Colonic mucosa (tissue), 4 donors: Measurements from ENCODE around the gene ACTL7B. TPM values are rescaled to one million over a fixed set of nuclear protein-coding genes. Genes with fewer than 3 reads are reported as not detected.
"Not testable (repeated sequence)": the region's sequence is repeated elsewhere in the genome, so short reads cannot be mapped to it uniquely, and the experiment has no call there.

Experiments used
- DNase-seq: peaks from one replicate; pipeline ENCODE4 v3.0.0-alpha.2; 2020
- H3K27ac ChIP-seq: fragments of 200-600 bp; one replicate; pipeline ENCODE4 v1.8.0; 2021
- H3K27me3 ChIP-seq: fragments of 200-600 bp; one replicate; pipeline ENCODE4 v1.8.0; 2021
- H3K36me3 ChIP-seq: fragments of 200-600 bp; one replicate; pipeline ENCODE4 v1.8.0; 2021
- H3K4me1 ChIP-seq: fragments of 200-600 bp; one replicate; pipeline ENCODE4 v1.8.0; 2021; ENCODE audit warnings: mild to moderate bottlenecking
- H3K4me3 ChIP-seq: fragments of 200-600 bp; one replicate; pipeline ENCODE4 v1.8.0; 2021
- H3K9ac ChIP-seq, 2 donors: one replicate each; pipeline ENCODE4 v1.7.0; 2013; ENCODE audit warnings: control low read depth in 2 of 2, low read depth in 2 of 2, low read length in 2 of 2
- H3K9me3 ChIP-seq: fragments of 200-600 bp; one replicate; pipeline ENCODE4 v1.8.0; 2021
- intact Hi-C: fragments of 100-400 bp; cut with DNase I; formaldehyde crosslinking; loops from one replicate; pipeline ENCODE4 v1.14.1; 2022
- total RNA-seq, 2 donors: library from RNA; stranded (reverse); fragmentation: NEBNext Ultra II Directional in 1 of 2; extraction: Animal tissue kit (Norgen Biotek cat#: 25700) in 1 of 2; gene quantifications; one replicate each; pipeline ENCODE4 v1.2.1, GENCODE V29; 2021
- TF ChIP-seq, protein P1 (sequence below): fragments of 200-600 bp; IDR thresholded peaks from one replicate; pipeline ENCODE4 v1.8.0; 2022; ENCODE audit warnings: antibody characterized with exemption, mild to moderate bottlenecking
- donor health status: healthy.
- donor health status: DM: no; HTN: no; CAD: no.
- donor health status: DM: no; HTN: no; CAD: no.

Gene ACTL7B, protein sequence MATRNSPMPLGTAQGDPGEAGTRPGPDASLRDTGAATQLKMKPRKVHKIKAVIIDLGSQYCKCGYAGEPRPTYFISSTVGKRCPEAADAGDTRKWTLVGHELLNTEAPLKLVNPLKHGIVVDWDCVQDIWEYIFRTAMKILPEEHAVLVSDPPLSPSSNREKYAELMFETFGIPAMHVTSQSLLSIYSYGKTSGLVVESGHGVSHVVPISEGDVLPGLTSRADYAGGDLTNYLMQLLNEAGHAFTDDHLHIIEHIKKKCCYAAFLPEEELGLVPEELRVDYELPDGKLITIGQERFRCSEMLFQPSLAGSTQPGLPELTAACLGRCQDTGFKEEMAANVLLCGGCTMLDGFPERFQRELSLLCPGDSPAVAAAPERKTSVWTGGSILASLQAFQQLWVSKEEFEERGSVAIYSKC
- total RNA-seq, result not detected

DNA sequence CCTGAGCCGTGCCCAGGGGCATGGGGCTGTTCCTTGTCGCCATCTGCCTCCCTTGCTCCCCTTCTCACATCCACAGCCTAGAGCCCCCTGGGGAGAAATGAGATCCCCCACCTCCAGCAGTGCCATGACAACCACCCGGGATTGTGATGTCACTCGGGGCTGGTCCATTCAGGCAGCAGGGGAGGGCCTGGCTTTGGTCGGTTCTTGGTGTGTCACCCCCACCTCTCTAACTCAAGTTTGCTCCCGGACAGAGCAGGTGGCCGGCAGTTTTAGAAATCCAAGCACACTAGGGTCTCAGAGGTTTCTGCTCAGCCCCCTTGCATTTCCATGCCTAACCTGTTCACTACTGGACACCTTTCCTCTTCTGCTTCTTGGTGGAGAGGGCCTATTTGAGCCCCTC is at the start of gene ACTL7B:
Gene ACTL7B (minus strand): TSS at position 99 of the 400 bp plus-strand sequence. CDS start 56 bp downstream, at position 43.
- Histone ChIP-seq H3K9ac (no peak within 1 kb of the TSS), H3K27me3 (no peaks in the 10 kb centered on the region), H3K4me3 (no peak within 1 kb of the TSS), H3K4me1 (no peaks in the 10 kb centered on the region), H3K27ac (no peak within 1 kb of the TSS), H3K36me3 (no peaks in the 10 kb centered on the region), H3K9me3 (no peaks in the 10 kb centered on the region)
- TF ChIP-seq, protein P1, sequence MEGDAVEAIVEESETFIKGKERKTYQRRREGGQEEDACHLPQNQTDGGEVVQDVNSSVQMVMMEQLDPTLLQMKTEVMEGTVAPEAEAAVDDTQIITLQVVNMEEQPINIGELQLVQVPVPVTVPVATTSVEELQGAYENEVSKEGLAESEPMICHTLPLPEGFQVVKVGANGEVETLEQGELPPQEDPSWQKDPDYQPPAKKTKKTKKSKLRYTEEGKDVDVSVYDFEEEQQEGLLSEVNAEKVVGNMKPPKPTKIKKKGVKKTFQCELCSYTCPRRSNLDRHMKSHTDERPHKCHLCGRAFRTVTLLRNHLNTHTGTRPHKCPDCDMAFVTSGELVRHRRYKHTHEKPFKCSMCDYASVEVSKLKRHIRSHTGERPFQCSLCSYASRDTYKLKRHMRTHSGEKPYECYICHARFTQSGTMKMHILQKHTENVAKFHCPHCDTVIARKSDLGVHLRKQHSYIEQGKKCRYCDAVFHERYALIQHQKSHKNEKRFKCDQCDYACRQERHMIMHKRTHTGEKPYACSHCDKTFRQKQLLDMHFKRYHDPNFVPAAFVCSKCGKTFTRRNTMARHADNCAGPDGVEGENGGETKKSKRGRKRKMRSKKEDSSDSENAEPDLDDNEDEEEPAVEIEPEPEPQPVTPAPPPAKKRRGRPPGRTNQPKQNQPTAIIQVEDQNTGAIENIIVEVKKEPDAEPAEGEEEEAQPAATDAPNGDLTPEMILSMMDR, result no peak
- no peak for DNase-seq
- intact Hi-C loops, result no loop called here

DNA sequence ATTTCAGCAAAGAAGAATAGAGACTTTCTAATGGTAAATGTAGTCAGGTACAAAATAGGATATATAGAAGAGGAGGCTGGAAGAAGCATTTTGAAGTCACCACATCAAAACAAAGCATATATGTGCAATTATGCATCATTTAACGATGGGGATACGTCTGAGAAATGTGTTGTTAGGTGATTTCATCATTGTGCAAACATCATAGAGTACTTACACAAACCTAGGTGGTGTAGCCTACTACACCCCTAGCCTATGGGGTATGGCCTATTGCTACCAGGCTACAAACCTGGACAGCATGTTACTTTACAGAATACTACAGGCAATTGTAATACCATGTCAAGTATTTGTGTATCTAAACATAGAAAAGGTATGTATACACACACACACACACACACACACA is 49.7 kb upstream of the ACTL7B start:
- intact Hi-C loops, result no loop called here
- no peak overlapping the region for H3K4me3 ChIP-seq
- no peaks in the 10 kb centered on the region for H3K4me1 ChIP-seq
- H3K9me3 ChIP-seq, result no peaks in the 10 kb centered on the region
- no peak overlapping the region for H3K9ac ChIP-seq
- no peak overlapping the region for H3K27ac ChIP-seq
- H3K36me3 ChIP-seq, result no peaks in the 10 kb centered on the region
- no peak for DNase-seq
- no peaks in the 10 kb centered on the region for H3K27me3 ChIP-seq
- TF ChIP-seq, protein P1, result no peak

DNA sequence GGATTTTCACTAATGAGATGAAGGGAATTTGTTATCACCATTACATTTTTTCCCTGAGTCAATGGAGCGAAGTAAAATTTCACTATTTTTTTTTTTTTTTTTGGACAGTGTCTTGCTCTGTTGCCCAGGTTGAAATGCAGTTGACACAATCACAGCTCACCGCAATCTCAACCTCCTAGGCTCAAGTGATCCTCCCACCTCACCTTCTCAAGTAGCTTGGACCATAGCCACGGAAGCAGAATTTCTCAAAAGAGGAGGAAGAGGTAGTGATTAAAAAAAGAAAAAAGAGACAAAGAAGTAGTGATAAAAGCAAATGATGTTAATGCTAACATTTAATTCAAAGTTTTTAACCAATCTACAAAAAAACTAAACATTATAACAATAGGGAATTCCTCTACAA is 48.4 kb upstream of the ACTL7B start:
- intact Hi-C loops, result no loop called here
- Histone ChIP-seq H3K36me3 (no peaks in the 10 kb centered on the region), H3K4me3 (no peak overlapping the region), H3K9ac (no peak overlapping the region), H3K27me3 (no peaks in the 10 kb centered on the region), H3K4me1 (no peaks in the 10 kb centered on the region), H3K27ac (no peak overlapping the region), H3K9me3 (no peaks in the 10 kb centered on the region)
- DNase-seq, result no peak
- TF ChIP-seq, protein P1, result no peak

DNA sequence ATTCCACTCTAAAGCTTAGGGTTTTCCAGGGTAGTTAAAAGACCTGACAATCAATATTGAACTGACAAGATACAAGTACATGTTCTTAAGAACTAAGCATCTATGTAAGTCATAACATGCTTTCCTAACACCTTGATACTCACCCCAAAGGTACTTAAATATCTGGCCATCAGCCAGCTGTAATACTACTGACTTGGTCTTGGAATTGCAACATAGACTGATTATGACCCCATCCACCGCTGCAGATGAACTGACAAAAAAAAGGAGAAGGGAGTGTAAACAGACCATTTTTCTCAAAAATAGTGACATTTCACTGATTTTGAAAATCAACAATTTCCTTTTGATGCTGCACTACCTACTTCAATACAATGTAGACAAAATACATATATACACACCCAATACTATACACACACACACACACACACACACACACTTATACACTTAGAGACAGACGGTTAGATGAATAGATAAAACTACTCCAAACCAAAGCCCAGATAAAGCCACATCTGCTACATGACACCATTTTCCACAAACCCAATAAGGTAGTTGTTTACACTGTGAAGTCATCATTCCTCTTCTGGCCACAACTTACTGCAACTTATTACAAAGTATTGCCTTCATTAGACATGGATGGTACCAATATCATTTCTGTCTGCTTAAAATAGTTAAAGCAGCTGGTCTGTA is 47.8 kb upstream of the ACTL7B start:
- Histone ChIP-seq H3K27me3 (no peaks in the 10 kb centered on the region), H3K4me3 (no peak overlapping the region), H3K27ac (no peak overlapping the region), H3K4me1 (no peaks in the 10 kb centered on the region), H3K36me3 (no peaks in the 10 kb centered on the region), H3K9me3 (no peaks in the 10 kb centered on the region), H3K9ac (no peak overlapping the region)
- DNase-seq, result no peak
- TF ChIP-seq, protein P1, result no peak
- intact Hi-C loops, result no loop called here

DNA sequence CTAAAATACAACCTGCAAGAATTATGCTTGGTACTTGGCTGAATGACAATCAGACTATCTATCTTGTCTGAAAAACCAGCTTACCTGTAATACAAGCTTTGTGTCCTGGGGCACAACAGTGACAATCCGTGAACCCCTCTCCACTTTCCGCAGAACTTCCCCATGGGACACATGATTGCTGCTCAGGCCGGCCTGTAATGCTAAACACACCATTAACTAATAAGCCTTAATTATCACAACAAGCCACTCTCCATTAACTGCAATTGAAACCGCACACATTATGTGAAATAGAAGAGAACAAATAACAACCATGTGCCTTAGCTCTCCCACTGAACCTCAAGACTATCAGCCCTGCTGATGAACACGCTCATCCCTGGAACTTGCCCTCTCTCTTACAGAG is 44.4 kb upstream of the ACTL7B start:
- H3K27me3 ChIP-seq, result no peaks in the 10 kb centered on the region
- H3K36me3 ChIP-seq, result peaks cover 7% of the 10 kb centered on the region
- H3K4me1 ChIP-seq, result no peaks in the 10 kb centered on the region
- no peak overlapping the region for H3K4me3 ChIP-seq
- H3K27ac ChIP-seq, result no peak overlapping the region
- no peak for DNase-seq
- intact Hi-C loops, result no loop called here
- H3K9ac ChIP-seq, result no peak overlapping the region
- TF ChIP-seq, protein P1, result no peak
- H3K9me3 ChIP-seq, result no peaks in the 10 kb centered on the region

DNA sequence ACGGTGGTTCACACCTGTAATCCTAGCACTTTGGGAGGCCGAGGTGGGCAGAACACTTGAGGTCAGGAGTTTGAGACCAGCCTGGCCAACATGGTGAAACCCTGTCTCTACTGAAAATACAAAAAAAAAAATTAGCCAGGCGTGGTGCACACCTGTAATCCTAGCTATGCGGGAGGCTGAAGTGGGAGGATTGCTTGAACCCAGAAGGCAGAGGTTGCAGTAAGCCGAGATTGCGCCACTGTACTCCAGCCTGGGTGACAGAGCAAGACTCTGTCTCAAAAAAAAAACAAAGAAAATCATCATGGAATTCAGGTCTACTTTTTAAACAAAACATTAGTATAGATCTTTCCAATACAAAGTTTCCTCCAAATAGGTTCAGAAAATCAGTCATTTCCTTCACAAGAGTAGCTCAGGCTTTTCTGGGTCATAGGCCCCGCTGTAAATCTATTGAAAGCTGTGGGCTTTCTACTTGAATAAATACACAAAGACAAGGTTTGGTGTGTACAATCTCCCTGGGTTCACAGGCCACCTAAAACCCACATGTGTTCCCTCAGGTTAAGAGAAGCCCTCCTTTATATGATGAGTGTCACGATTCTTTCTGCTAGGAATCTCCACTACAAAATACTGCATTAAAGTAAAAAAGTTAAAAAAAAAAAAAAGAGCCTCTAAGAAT is 43.4 kb upstream of the ACTL7B start:
- H3K27ac ChIP-seq, H3K27me3 ChIP-seq, H3K9me3 ChIP-seq, H3K4me1 ChIP-seq, intact Hi-C loops, H3K36me3 ChIP-seq, DNase-seq, H3K4me3 ChIP-seq, H3K9ac ChIP-seq: not testable (repeated sequence)
